OCI-LY1 (cell line): ENCODE data around the gene FAM83C.

Source experiments
- H2AFZ ChIP-seq: fragments of 200-600 bp; sonication (generic), shearing (Covaris generic); 2 replicates; pipeline ENCODE4 v1.6.0; 2014; ENCODE audit warnings: antibody characterized with exemption, mild to moderate bottlenecking, low read length
- H3F3A ChIP-seq: fragments of 200-600 bp; sonication (generic), shearing (Covaris generic); 2 replicates; pipeline ENCODE4 v1.6.0; 2014; ENCODE audit warnings: mild to moderate bottlenecking, antibody characterized with exemption, low read length, moderate library complexity; ENCODE audit not compliant: insufficient read depth
- H3K27ac ChIP-seq: fragments of 200-600 bp; sonication (generic); 2 replicates; pipeline ENCODE4 v1.5.1; 2014; ENCODE audit warnings: low read length, mixed run types, mild to moderate bottlenecking, low read depth; ENCODE audit not compliant: poor library complexity, severe bottlenecking
- H3K27me3 ChIP-seq: fragments of 200-600 bp; sonication (generic); 2 replicates; pipeline ENCODE4 v1.6.0; 2014; ENCODE audit warnings: antibody characterized with exemption, mild to moderate bottlenecking, low read length, moderate library complexity; ENCODE audit not compliant: insufficient read depth
- H3K36me3 ChIP-seq: fragments of 200-600 bp; sonication (generic); 2 replicates; pipeline ENCODE4 v1.6.1; 2014; ENCODE audit warnings: mild to moderate bottlenecking, antibody characterized with exemption, low read length, moderate library complexity, mixed read lengths; ENCODE audit not compliant: insufficient read depth
- H3K4me1 ChIP-seq: fragments of 200-600 bp; sonication (generic); 2 replicates; pipeline ENCODE4 v1.5.1; 2014; ENCODE audit warnings: mild to moderate bottlenecking, low read length, moderate library complexity; ENCODE audit not compliant: insufficient read depth, severe bottlenecking
- H3K4me2 ChIP-seq: fragments of 200-600 bp; sonication (generic), shearing (Covaris generic); 2 replicates; pipeline ENCODE4 v1.6.1; 2014; ENCODE audit warnings: low read length
- H3K4me3 ChIP-seq: fragments of 200-600 bp; sonication (generic); 2 replicates; pipeline ENCODE4 v1.5.1; 2014; ENCODE audit warnings: low read length, low read depth, mild to moderate bottlenecking, mixed read lengths; ENCODE audit not compliant: poor library complexity, severe bottlenecking
- H3K79me2 ChIP-seq: fragments of 200-600 bp; shearing (Covaris generic); 2 replicates; pipeline ENCODE4 v1.6.1; 2016; ENCODE audit warnings: mixed run types, low read length, mixed read lengths; ENCODE audit not compliant: insufficient read depth
- H3K9ac ChIP-seq: fragments of 200-600 bp; sonication (generic), shearing (Covaris generic); 2 replicates; pipeline ENCODE4 v1.6.1; 2014; ENCODE audit warnings: mild to moderate bottlenecking, low read length, mixed read lengths
- H3K9me2 ChIP-seq: fragments of 200-600 bp; sonication (generic), shearing (Covaris generic); 2 replicates; pipeline ENCODE4 v1.6.1; 2014; ENCODE audit warnings: low read depth, mild to moderate bottlenecking, low read length, mixed read lengths
- H3K9me3 ChIP-seq: fragments of 200-600 bp; shearing (Covaris generic); 2 replicates; pipeline ENCODE4 v1.6.1; 2014; ENCODE audit warnings: low read length, mixed read lengths
- H4K20me1 ChIP-seq: fragments of 200-600 bp; sonication (generic), shearing (Covaris generic); 2 replicates; pipeline ENCODE4 v1.6.0; 2016; ENCODE audit warnings: mild to moderate bottlenecking, low read length; ENCODE audit not compliant: insufficient read depth
- EZH2 ChIP-seq: fragments of 200-600 bp; sonication (generic), shearing (Covaris generic); IDR thresholded peaks from 2 replicates; pipeline ENCODE4 v1.8.0; 2017; ENCODE audit warnings: borderline replicate concordance, mixed run types, mild to moderate bottlenecking, antibody characterized with exemption, low read length, moderate library complexity, mixed read lengths
- TF ChIP-seq, protein P1 (sequence below): fragments of 200-600 bp; sonication (generic), shearing (Covaris generic); IDR thresholded peaks from 2 replicates; pipeline ENCODE4 v1.5.1; 2017; ENCODE audit warnings: mild to moderate bottlenecking, antibody characterized with exemption, low read length, moderate library complexity, mixed read lengths

FAM83C gene

DNA sequence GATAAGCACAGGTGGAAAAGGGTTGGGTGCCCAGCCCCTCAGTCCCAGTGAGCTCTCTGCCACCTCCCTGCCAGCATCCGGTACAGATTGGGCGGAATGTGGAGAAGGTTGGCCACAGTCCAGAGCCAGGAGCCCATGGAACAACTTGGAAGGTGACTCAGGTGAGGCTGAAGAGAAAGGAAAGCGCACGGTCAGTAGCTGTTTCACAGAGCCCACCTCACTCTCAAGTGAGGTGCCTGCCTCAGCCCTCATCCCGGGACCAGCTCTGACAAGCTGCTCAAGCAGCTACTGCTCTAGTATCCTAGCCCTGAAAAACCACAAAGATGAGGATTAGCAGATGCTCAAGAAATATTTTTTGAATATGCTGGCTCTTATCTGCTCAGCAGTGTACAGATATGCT lies 13.2 kb downstream of the FAM83C start:
- TF ChIP-seq, protein P1, sequence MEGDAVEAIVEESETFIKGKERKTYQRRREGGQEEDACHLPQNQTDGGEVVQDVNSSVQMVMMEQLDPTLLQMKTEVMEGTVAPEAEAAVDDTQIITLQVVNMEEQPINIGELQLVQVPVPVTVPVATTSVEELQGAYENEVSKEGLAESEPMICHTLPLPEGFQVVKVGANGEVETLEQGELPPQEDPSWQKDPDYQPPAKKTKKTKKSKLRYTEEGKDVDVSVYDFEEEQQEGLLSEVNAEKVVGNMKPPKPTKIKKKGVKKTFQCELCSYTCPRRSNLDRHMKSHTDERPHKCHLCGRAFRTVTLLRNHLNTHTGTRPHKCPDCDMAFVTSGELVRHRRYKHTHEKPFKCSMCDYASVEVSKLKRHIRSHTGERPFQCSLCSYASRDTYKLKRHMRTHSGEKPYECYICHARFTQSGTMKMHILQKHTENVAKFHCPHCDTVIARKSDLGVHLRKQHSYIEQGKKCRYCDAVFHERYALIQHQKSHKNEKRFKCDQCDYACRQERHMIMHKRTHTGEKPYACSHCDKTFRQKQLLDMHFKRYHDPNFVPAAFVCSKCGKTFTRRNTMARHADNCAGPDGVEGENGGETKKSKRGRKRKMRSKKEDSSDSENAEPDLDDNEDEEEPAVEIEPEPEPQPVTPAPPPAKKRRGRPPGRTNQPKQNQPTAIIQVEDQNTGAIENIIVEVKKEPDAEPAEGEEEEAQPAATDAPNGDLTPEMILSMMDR, result no peak
- TF ChIP-seq EZH2, result no peak
- H3K9ac ChIP-seq, result no peak overlapping the region
- H3K4me2 ChIP-seq, result no peak overlapping the region
- H4K20me1 ChIP-seq, result no peaks in the 10 kb centered on the region
- no peaks in the 10 kb centered on the region for H3K27me3 ChIP-seq
- H3K4me1 ChIP-seq, result peaks cover 24% of the 10 kb centered on the region
- peak overlapping the region; percentile 28 for H3K27ac ChIP-seq
- no peaks in the 10 kb centered on the region for H3K9me3 ChIP-seq
- peaks cover 11% of the 10 kb centered on the region for H3K79me2 ChIP-seq
- peaks cover 5% of the 10 kb centered on the region for H3F3A ChIP-seq
- no peak overlapping the region for H2AFZ ChIP-seq
- peaks cover 55% of the 10 kb centered on the region for H3K36me3 ChIP-seq
- no peaks in the 10 kb centered on the region for H3K9me2 ChIP-seq
- H3K4me3 ChIP-seq, result no peak overlapping the region

DNA sequence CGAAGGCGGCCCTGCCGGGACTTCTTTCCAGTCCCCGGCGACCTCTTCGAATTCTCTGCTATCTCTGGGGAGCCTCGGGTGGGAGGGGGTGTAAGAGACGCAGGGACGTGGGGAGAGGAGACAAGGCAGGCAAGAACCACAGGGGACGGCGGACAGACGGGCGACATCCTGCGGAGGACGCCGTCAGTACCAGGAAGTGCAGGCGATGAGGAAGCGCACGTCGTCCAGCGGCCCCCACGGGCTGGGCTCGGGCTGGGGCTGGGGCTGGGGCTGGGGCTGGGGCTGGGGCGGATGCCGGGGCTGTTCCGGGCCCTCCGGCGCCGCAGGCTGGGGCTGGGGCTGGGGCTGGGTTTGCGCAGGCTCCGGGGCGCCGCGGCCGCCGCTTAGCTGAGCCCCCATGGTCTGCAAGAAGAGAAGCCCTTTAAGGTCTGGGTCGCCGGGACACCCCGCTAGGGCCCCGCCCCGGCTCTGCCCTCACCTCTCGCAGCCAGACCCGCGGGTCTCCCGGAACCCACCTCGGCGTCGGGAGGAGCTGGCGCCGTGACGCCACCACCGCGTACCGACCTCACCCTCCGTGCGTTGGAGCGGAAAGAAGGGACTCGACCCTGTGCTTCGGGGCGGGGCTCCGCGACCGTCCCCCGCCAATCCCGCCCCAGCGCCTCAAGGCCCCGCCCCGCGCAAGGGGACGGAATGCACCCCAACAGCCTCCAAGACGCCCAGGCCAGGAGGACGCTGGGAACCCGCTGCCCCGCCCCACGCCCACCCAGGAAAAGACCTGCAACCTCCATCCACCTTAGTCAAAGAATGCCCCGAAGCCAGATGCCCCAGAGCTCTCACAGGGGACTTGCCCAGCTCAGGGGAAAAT lies 14.5 kb downstream of the FAM83C start, which contains the start of gene MMP24OS:
Gene MMP24OS (minus strand): TSS at position 592 of the 865 bp plus-strand sequence. CDS start 193 bp downstream, at position 399.
- peak within 1 kb of the TSS; percentile 65 for H3K27ac ChIP-seq
- H3K9ac ChIP-seq, result peak within 1 kb of the TSS; percentile 93
- peaks cover 55% of the 10 kb centered on the region for H3K36me3 ChIP-seq
- peaks cover 5% of the 10 kb centered on the region for H3F3A ChIP-seq
- TF ChIP-seq, protein P1, result peak; percentile 37
- TF ChIP-seq EZH2, result no peak
- H3K9me2 ChIP-seq, result no peaks in the 10 kb centered on the region
- H3K27me3 ChIP-seq, result no peaks in the 10 kb centered on the region
- H3K79me2 ChIP-seq, result no peaks in the 10 kb centered on the region
- H3K4me2 ChIP-seq, result peak within 1 kb of the TSS; percentile 98
- no peaks in the 10 kb centered on the region for H4K20me1 ChIP-seq
- H3K4me3 ChIP-seq, result peak within 1 kb of the TSS; percentile 88
- H2AFZ ChIP-seq, result no peak within 1 kb of the TSS
- H3K4me1 ChIP-seq, result peaks cover 15% of the 10 kb centered on the region
- no peaks in the 10 kb centered on the region for H3K9me3 ChIP-seq

DNA sequence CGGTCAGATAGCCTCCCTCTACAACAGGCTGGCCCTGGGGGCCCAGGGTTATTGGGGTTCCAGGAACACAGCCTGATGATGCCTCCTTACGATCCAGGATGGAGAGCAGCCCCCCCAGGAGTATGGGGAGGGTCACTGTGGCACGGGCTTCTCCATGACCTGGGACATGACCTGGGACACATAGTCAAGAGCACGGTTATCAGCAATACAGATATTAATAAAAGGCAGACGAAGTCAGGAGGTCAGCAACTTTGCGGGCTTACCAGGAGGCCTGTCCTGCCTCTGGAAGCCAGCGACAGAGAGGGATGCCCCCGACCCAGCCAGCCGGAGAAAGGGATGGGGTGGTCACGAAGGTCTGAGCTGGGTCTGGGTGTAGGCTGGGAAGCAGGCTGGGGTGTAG lies 15.1 kb downstream of the FAM83C start:
- peak overlapping the region; percentile 93 for H3K9ac ChIP-seq
- TF ChIP-seq, protein P1, result no peak
- no peak for TF ChIP-seq EZH2
- H3K79me2 ChIP-seq, result no peaks in the 10 kb centered on the region
- no peaks in the 10 kb centered on the region for H4K20me1 ChIP-seq
- peak overlapping the region; percentile 65 for H3K27ac ChIP-seq
- H3K9me3 ChIP-seq, result no peaks in the 10 kb centered on the region
- no peaks in the 10 kb centered on the region for H3K9me2 ChIP-seq
- H3K27me3 ChIP-seq, result no peaks in the 10 kb centered on the region
- peaks cover 15% of the 10 kb centered on the region for H3K4me1 ChIP-seq
- peaks cover 50% of the 10 kb centered on the region for H3K36me3 ChIP-seq
- H3F3A ChIP-seq, result peaks cover 5% of the 10 kb centered on the region
- peak overlapping the region; percentile 98 for H3K4me2 ChIP-seq
- H3K4me3 ChIP-seq, result peak overlapping the region; percentile 88
- H2AFZ ChIP-seq, result no peak overlapping the region
